Stimulated activated CD8-positive, alpha-beta memory T cell treated with anti-CD3 and anti-CD28 coated beads, Interleukin-12 subunit alpha, Interleukin-12 subunit beta, amount 100 ng/mL, for 24 hours (primary cell): Measurements from ENCODE around the gene AVEN.

Experiments used
- DNase-seq: peaks from one replicate; pipeline ENCODE4 v3.0.0-alpha.2; 2020; ENCODE audit errors: extremely low read depth

AVEN gene

GRCh38 chr15:33985751-33986150 is 53.3 kb downstream of the AVEN start:
- no peak for DNase-seq

- DNase-seq = no peak
Measured at GRCh38 chr15:33985287-33985686, 53.7 kb downstream of the AVEN start.

- DNase-seq = no peak
Measured at GRCh38 chr15:33982516-33982915, 56.5 kb downstream of the AVEN start.

GRCh38 chr15:33980159-33980558 is 58.8 kb downstream of the AVEN start:
- no peak for DNase-seq

GRCh38 chr15:33975022-33975565 is 63.9 kb downstream of the AVEN start:
- DNase-seq = no peak

- no peak for DNase-seq
Measured at GRCh38 chr15:33971811-33972210, 67.2 kb downstream of the AVEN start.

- DNase-seq = no peak
Measured at GRCh38 chr15:33968821-33969220, 70.2 kb downstream of the AVEN start.

GRCh38 chr15:33968224-33968623 is 70.8 kb downstream of the AVEN start, which contains the start of gene CHRM5:
Gene CHRM5 (plus strand): TSS chr15:33968497. CDS start chr15:34062718, 94,221 bp downstream.
- DNase-seq = no peak

- no peak for DNase-seq
Measured at GRCh38 chr15:33964665-33965040, 74.4 kb downstream of the AVEN start.

GRCh38 chr15:33963831-33964664 is 75.0 kb downstream of the AVEN start:
- DNase-seq = no peak

GRCh38 chr15:33960549-33960935 is 78.5 kb downstream of the AVEN start:
- DNase-seq = no peak

GRCh38 chr15:33959844-33960548 is 79.0 kb downstream of the AVEN start:
- DNase-seq = no peak

- DNase-seq = no peak
Measured at GRCh38 chr15:33956397-33956796, 82.6 kb downstream of the AVEN start.

GRCh38 chr15:33955945-33956344 is 83.1 kb downstream of the AVEN start:
- DNase-seq = no peak

- DNase-seq = no peak
Measured at GRCh38 chr15:33946152-33946551, 92.9 kb downstream of the AVEN start.

- no peak for DNase-seq
Measured at GRCh38 chr15:33941279-33942063, 97.5 kb downstream of the AVEN start.

GRCh38 chr15:33934921-33935320 is 104.1 kb downstream of the AVEN start:
- DNase-seq = no peak

GRCh38 chr15:33934396-33934795 is 104.6 kb downstream of the AVEN start:
- no peak for DNase-seq

GRCh38 chr15:33932734-33933133 is 106.3 kb downstream of the AVEN start:
- no peak for DNase-seq

- DNase-seq = no peak
Measured at GRCh38 chr15:33926260-33926659, 112.7 kb downstream of the AVEN start.

- no peak for DNase-seq
Measured at GRCh38 chr15:33923446-33923845, 115.6 kb downstream of the AVEN start.
